Psoas muscle (tissue), 8 donors: Measurements from ENCODE around the gene ADH4. TPM values are rescaled to one million over a fixed set of nuclear protein-coding genes. Genes with fewer than 3 reads are reported as not detected.

ENCODE experiments used
- ATAC-seq, 4 donors: fragments of 200-7000 bp; cut with Tn5 transposase; one replicate each; pipeline ENCODE4 v1.9.1; 2020; ENCODE audit warnings: moderate library complexity in 3 of 4, mild to moderate bottlenecking in 2 of 4
- DNase-seq, 2 donors: peaks; one replicate each; pipeline ENCODE4 v3.0.0-alpha.2; 2020
- H3K27ac ChIP-seq: fragments of 200-600 bp; one replicate; pipeline ENCODE4 v1.8.0; 2022
- H3K27me3 ChIP-seq, 3 donors: fragments of 200-600 bp in 1 of 3; one replicate each; pipeline versions ENCODE4 v1.6.1 to v1.8.0; 2013 to 2022; ENCODE audit warnings: low read length in 2 of 3, mild to moderate bottlenecking in 2 of 3, moderate library complexity in 1 of 3; ENCODE audit not compliant: insufficient read depth in 3 of 3
- H3K36me3 ChIP-seq, 2 donors: fragments of 200-600 bp in 1 of 2; one replicate each; pipeline versions ENCODE4 v1.6.1 to v1.8.0; 2013 to 2022; ENCODE audit warnings: low read depth in 1 of 2, mild to moderate bottlenecking in 1 of 2, moderate library complexity in 1 of 2; ENCODE audit not compliant: insufficient read depth in 1 of 2
- H3K4me1 ChIP-seq: fragments of 200-600 bp; one replicate; pipeline ENCODE4 v1.8.0; 2022
- H3K4me3 ChIP-seq: fragments of 200-600 bp; one replicate; pipeline ENCODE4 v1.8.0; 2022; ENCODE audit warnings: mild to moderate bottlenecking
- H3K9me3 ChIP-seq: fragments of 200-600 bp; one replicate; pipeline ENCODE4 v1.8.0; 2022
- WGBS, 3 donors: extraction: QIAGEN DNeasy Blood & Tissue Kit; methylation state at CpG; one replicate each; pipeline versions ENCODE4 v1.1.6 to v1.1.7; 2013; 5-methylcytosine and 5-hydroxymethylcytosine counted together
- intact Hi-C, 2 donors: fragments of 100-400 bp; cut with DNase I; formaldehyde crosslinking; loops; one replicate each; pipeline versions ENCODE4 v1.11.0 to v1.14.2; 2022
- polyA plus RNA-seq, 3 donors: library from polyadenylated mRNA; stranded (reverse); fragments of 200-250 nt; gene quantifications; one replicate each; pipeline ENCODE4 v1.2.3, GENCODE V29; 2013
- total RNA-seq, 4 donors: library from RNA; stranded (reverse); fragmentation: NEBNext Ultra II Directional in 2 of 4; extraction: Animal tissue kit (Norgen Biotek cat#: 25700) in 2 of 4; gene quantifications; one replicate each; pipeline versions ENCODE4 v1.2.1 to v1.2.4, GENCODE V29; 2021 to 2023
- TF ChIP-seq, protein P1 (sequence below): fragments of 200-600 bp; IDR thresholded peaks from one replicate; pipeline ENCODE4 v1.8.0; 2022; ENCODE audit warnings: antibody characterized with exemption
- donor health status: healthy with polysubstance abuse.
- donor health status: DM: no; HTN: no; CAD: no; lungs with moderate emphysema.
- donor health status: Bipolar disorder and iron deficiency.
- donor health status: healthy.
- donor health status: DM: yes; HTN: yes; CAD: no.
- donor health status: DM: no; HTN: no; CAD: no.
- donor health status: DM: no; HTN: no; CAD: no.
- donor health status: DM: yes; HTN: yes; CAD: no.

The ADH4 gene
- total and polyA plus RNA-seq, 7 donors = 0.04 to 0.46 (median 0.16) TPM; not detected in 2

DNA sequence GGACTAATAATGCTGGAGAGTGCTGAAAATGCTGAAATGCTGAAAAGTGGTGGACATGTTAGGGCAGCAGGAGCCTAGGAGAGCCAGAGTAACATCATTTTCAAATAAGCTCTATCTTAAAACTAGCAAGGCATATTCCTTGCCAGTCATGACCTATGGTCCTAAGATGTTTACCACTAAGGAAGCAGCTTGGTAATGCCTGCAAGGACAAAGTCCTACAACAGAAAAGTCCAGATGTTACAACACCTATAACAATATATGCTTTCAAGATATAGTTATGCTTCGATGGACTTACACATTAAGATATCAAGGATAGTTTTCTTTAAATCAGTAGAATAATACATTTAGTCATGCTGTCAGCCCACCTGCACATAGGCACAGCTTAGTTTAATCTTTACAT lies 4.5 kb upstream of the ADH4 start:
- TF ChIP-seq, protein P1, sequence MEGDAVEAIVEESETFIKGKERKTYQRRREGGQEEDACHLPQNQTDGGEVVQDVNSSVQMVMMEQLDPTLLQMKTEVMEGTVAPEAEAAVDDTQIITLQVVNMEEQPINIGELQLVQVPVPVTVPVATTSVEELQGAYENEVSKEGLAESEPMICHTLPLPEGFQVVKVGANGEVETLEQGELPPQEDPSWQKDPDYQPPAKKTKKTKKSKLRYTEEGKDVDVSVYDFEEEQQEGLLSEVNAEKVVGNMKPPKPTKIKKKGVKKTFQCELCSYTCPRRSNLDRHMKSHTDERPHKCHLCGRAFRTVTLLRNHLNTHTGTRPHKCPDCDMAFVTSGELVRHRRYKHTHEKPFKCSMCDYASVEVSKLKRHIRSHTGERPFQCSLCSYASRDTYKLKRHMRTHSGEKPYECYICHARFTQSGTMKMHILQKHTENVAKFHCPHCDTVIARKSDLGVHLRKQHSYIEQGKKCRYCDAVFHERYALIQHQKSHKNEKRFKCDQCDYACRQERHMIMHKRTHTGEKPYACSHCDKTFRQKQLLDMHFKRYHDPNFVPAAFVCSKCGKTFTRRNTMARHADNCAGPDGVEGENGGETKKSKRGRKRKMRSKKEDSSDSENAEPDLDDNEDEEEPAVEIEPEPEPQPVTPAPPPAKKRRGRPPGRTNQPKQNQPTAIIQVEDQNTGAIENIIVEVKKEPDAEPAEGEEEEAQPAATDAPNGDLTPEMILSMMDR = no peak
- no peak overlapping the region for H3K4me3 ChIP-seq
- DNase-seq = no peak
- no peaks in the 10 kb centered on the region for H3K9me3 ChIP-seq
- H3K27me3 ChIP-seq = no peaks in the 10 kb centered on the region
- WGBS, 3 donors = 89 to 100% (median 92%) methylated on average over 1 of the region's 1 CpG
- ATAC-seq = no peak
- H3K36me3 ChIP-seq = no peaks in the 10 kb centered on the region
- H3K27ac ChIP-seq = no peak overlapping the region
- intact Hi-C loops = no loop called here
- H3K4me1 ChIP-seq = no peaks in the 10 kb centered on the region

DNA sequence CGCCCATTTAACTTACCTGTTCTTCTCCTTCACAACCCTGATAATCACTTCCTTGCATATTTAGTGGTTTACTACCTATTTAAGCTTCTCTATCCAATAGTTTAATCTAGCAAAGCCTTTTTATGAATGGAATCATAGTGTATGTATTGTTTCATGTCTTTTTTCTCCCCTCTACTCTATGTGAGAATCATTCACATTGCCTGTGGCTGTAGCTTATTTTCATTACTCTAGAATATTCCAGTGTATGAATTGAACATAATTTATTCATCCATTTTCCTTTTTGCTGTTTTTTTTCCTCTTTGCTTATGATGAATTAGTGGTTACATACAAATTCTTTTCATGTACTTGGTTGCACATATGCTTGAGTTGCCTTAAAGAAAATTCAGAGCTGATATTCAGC lies 490 bp upstream of the ADH4 start:
- no peaks in the 10 kb centered on the region for H3K9me3 ChIP-seq
- H3K4me3 ChIP-seq = no peak overlapping the region
- H3K36me3 ChIP-seq = no peaks in the 10 kb centered on the region
- H3K27me3 ChIP-seq = no peaks in the 10 kb centered on the region
- TF ChIP-seq, protein P1 = no peak
- no peaks in the 10 kb centered on the region for H3K4me1 ChIP-seq
- WGBS, 3 donors = 88 to 94% (median 91%) methylated on average over 1 of the region's 1 CpG
- H3K27ac ChIP-seq = no peak overlapping the region
- intact Hi-C loops = no loop called here
- DNase-seq (no peak), ATAC-seq (no peak)

DNA sequence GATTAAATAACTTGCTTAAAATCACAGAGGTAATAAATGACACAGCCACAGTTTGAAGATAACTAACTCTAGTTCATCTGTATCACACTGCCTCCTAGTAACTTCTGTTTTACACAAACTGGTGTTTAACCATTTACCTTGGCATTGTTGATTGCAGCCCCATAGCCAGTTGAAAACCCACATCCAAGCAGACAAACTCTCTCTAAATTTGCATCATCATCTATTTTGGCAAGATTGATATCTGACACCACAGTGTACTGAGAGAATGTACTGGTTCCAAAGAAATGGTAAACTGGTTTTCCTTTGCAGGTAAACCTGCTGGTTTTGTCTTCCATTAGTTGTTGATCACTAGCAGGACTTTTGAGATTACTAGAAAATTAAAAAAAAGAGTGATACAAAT lies 7.8 kb downstream of the ADH4 start:
- TF ChIP-seq, protein P1 = no peak
- ATAC-seq = no peak
- H3K36me3 ChIP-seq = no peaks in the 10 kb centered on the region
- no peak for DNase-seq
- H3K9me3 ChIP-seq = no peaks in the 10 kb centered on the region
- no peaks in the 10 kb centered on the region for H3K4me1 ChIP-seq
- H3K27ac ChIP-seq = no peak overlapping the region
- H3K27me3 ChIP-seq = no peaks in the 10 kb centered on the region
- no peak overlapping the region for H3K4me3 ChIP-seq
- intact Hi-C loops = no loop called here

GRCh38 chr4:99135541-99136162 lies 8.4 kb downstream of the ADH4 start:
- ATAC-seq (no peak), DNase-seq (no peak)
- TF ChIP-seq, protein P1 = no peak
- intact Hi-C loops = no loop called here
- no peak overlapping the region for H3K27ac ChIP-seq
- WGBS, 3 donors = 60 to 63% (median 61%) methylated on average over 3 of the region's 3 CpGs
- no peaks in the 10 kb centered on the region for H3K4me1 ChIP-seq
- H3K27me3 ChIP-seq = no peaks in the 10 kb centered on the region
- no peaks in the 10 kb centered on the region for H3K9me3 ChIP-seq
- no peaks in the 10 kb centered on the region for H3K36me3 ChIP-seq
- H3K4me3 ChIP-seq = no peak overlapping the region

GRCh38 chr4:99134586-99134985 lies 9.5 kb downstream of the ADH4 start:
- Histone ChIP-seq H3K4me3 (no peak overlapping the region), H3K27me3 (no peaks in the 10 kb centered on the region), H3K36me3 (no peaks in the 10 kb centered on the region), H3K9me3 (no peaks in the 10 kb centered on the region), H3K4me1 (no peaks in the 10 kb centered on the region), H3K27ac (no peak overlapping the region)
- WGBS, 3 donors = 64 to 95% (median 78%) methylated on average over 3 of the region's 3 CpGs
- TF ChIP-seq, protein P1 = no peak
- DNase-seq (no peak), ATAC-seq (no peak)
- intact Hi-C loops = no loop called here
